Femur (tissue), 1 donor: ENCODE measurements around the gene UBR4.

Source experiments
- DNase-seq: peaks from one replicate; pipeline ENCODE4 v3.0.0-alpha.2; 2017

Gene UBR4

DNA sequence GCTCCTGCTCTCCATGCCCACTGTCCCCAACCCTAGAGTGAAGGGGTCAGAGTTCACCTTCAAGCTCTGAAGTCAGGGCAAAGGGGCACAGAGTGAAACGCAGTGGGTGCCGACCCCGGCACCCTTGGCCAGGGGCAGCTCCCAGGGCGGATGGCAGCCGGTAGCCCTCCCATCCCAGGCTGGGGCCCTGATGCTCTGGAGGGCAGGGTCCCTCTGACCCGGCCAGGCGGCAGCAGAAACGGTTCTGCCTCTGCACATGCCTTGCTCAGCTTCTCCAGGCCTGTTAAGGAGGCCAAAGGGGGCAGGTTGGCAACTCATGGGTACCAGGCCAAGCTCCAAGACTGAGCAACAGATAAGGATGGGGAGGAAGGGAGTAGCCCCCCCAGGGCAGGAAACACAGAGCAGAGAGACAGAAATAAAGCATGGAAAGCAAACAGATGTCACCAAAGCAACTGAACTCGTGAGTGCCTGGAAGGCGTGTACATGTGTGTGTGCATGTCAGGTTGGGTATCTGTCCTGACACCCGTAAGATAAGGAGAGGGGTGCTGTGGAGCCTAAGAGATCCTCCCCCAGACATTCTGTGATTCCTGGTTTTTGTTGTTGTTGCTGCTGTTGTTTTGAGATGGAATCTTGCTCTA, 141.3 kb downstream of the UBR4 start:
- no peak for DNase-seq

- DNase-seq, result no peak
Observed at GRCh38 chr1:19067912-19068638, 142.0 kb downstream of the UBR4 start.

- DNase-seq, result no peak
Observed at GRCh38 chr1:19067182-19067911, 142.7 kb downstream of the UBR4 start.

GRCh38 chr1:19066874-19067181, 143.2 kb downstream of the UBR4 start:
- no peak for DNase-seq

- DNase-seq, result no peak
Observed at GRCh38 chr1:19066248-19066873, 143.7 kb downstream of the UBR4 start.

DNA sequence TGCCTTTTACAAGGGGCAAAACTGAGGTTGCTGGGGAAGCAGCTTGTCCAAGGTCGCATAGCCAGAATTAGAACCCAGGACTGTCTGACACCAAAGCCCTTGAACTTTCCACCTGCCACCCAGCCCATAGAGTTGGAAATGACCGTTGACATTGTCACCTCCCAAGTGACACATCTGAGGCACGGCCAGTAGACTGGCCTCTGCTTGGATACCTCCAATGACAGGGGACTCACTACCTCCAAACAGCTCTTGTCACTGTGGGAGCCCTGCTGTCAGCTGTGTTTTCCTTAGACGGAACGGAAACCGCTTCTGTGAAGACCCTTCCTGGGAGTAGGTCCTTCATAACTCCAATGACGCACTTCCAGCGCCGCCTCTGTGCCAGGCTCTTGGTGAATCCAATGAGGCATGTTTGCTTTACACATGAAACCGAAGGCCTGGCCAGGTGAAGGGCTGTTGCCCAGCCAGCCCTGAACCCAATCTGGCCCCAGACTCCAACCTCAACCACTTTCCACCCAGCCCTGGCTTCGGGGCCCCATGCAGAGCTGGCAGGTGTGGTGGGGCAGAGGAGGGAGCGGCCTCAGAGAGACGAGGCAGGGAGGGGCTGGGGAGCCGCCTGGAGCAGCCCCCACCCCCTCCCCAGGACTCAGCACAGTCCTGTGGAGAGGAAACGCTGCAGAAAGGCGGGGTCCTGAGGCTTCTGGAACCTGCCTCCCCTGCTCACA, 144.4 kb downstream of the UBR4 start:
- DNase-seq, result no peak

GRCh38 chr1:19064906-19065450, 145.1 kb downstream of the UBR4 start:
- DNase-seq, result no peak

- DNase-seq, result no peak
Observed at GRCh38 chr1:19063122-19063521, 146.9 kb downstream of the UBR4 start.

- DNase-seq, result no peak
Observed at GRCh38 chr1:19062258-19063029, 147.6 kb downstream of the UBR4 start.

GRCh38 chr1:19061798-19062197, 148.3 kb downstream of the UBR4 start:
- DNase-seq, result no peak

DNA sequence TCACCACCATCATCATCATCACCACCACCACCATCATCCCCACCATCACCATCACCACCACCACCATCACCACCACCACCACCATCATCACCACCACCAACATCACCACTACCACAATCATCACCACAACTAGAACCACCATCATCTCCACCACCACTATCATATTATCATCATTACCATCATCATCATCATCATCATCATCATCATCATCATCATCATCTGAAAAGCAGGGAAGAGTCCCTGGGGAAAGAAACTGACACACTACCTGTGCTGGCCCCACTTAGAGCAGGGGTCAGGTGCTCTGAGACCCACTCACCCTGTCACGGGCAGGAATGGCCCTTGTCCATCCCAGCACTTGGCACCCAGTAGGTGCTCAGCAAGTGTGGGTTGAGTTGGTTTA, 148.7 kb downstream of the UBR4 start:
- no peak for DNase-seq

- no peak for DNase-seq
Observed at GRCh38 chr1:19059773-19060172, 150.3 kb downstream of the UBR4 start.

GRCh38 chr1:19058476-19058797, 151.6 kb downstream of the UBR4 start:
- DNase-seq, result no peak

DNA sequence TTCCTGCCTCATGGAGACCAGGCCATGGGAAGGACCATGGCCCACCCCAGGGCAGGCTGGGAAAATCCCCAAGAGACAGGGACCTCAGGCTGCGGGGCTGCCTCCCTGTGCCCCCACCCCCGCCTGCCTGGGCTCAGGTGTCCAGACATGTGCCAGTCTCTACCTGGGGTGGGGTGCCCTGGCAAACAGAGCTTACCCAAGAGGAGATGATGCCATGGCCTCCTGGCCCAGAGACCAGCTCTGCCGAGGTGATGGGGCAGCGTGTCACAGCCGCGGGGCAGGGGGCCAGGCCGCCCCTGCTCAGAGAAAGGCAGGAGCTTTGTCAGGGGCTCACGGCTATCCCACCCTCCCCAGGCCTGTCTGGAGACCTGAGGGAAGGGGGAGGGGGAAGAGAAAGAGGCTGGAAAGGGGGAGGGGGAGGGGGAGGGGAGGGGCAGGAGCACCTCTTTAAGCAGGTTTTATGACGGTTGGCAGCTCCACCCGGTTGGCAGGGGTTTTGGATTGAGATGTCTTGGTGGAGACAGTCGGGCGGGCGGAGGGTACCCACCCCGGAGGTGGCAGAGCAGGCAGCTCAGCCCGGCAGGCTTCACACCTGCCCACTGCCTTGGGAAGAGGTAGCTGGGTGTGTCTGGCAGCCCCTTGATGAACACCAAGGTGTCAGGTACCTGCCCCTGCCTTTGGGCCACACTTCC, 152.1 kb downstream of the UBR4 start:
- no peak for DNase-seq

DNA sequence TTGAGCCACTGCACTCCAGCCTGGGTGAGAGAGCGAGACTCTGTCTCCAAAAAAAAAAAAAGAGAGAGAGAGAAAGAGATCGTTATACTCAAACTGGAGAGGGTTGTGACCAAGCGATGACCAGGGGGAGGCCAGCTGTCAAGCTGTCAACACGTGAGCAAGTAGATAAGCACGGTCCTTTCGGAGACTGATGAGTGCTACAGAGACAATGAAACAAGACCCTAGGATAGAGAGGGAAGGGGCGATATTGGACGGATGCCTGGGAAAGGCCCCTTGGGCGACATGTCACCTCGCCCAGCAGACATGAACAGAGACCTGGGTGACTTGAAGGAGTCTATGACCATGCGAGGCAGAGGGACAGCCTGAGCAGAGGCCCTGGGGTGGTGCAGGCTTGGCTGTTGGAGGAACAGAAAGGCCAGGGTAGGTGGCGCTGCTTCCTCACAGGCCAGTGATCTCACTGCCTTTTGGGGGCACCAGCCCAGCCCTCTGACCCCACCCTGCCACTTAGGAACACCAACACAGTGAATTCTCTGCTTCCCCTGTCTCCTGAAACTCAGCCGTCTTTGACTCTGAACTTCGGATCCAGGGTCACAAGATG, 152.8 kb downstream of the UBR4 start:
- no peak for DNase-seq

DNA sequence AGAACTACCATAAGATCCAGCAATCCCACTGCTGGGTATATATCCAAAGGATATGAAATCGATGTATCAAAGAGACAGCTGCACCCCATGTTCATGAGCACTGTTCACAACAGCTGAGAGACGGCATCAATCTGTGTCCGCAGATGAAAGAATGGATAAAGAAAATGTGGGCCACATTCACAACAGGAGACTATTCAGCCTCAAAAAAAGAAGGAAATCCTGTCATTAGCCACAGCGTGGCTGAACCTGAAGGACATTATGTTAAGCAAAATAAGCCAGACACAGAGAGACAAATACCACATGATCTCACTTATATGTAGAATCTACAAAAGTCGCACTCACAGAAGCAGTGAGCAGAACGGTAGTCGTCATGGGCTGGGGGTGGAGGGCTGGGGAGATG, 154.4 kb downstream of the UBR4 start:
- DNase-seq, result no peak

DNA sequence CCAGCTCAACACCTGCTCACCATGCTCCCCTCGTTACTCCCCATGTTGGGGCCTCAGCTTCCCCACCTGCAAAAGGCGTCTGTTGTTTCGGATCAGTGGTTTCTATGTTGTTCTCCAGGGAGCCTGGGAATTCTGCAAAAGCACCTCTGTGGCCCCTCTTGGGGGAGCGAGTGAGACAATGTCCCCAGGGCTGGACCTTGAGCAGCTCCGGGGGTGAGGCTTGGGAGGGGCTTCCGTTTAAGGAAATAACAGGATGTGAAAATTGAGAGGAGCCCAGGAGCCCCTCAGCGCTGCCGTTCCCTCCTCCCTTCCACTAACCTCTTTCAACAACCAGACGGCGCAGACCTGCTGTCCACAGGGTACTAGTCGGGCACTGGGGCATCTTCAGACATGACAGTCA, 155.1 kb downstream of the UBR4 start:
- no peak for DNase-seq

GRCh38 chr1:19054216-19054615, 155.8 kb downstream of the UBR4 start:
- no peak for DNase-seq

DNA sequence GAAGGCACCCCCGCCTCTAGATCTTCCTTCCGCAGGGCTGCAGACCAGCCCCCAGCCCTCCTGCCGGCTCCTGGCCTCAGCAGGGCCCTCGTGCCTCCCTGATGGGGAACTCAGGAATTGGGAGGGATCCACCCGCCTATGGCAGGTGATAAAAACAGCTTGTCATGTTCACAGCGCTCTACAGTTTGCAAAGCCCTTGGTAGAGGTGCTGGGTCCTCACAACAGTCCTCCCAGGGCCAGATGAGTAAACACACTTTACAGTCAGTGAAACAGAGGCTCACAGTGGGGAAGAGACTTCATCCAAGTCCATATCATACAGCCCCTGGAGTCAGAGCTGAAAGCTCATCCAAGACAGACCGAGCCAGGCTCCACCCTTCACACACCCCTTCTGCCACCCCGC, 156.6 kb downstream of the UBR4 start:
- no peak for DNase-seq

DNA sequence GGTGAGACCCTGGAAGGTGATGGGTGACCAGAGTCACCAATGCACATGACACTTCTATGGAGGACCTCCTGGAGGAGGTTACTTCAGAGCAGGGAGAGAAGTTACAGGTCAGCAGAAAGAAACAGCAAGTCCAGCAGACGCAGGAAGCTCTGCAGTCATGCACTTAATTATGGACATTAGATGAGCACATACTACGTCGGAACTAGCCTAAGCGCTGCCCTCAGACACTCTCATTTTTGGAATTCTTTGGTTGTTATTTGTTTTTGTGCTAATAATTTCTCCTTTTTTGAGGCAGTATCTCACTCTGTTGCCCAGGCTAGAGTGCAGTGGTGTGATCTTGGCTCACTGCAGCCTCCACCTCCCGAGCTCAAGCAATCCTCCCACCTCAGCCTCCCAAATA, 160.3 kb downstream of the UBR4 start:
- DNase-seq, result no peak

- DNase-seq, result no peak
Observed at GRCh38 chr1:19049128-19049768, 160.8 kb downstream of the UBR4 start.
